ENCODE measurements around the gene RTEL1. TPM values are rescaled to one million over a fixed set of nuclear protein-coding genes. Genes with fewer than 3 reads are reported as not detected.
A peak's percentile ranks its signal among the peaks of the same experiment; 100 is the strongest.

RTEL1 gene
- polyA plus RNA-seq, 3 donors: 1.0 to 15.5 (median 4.8) TPM

DNA sequence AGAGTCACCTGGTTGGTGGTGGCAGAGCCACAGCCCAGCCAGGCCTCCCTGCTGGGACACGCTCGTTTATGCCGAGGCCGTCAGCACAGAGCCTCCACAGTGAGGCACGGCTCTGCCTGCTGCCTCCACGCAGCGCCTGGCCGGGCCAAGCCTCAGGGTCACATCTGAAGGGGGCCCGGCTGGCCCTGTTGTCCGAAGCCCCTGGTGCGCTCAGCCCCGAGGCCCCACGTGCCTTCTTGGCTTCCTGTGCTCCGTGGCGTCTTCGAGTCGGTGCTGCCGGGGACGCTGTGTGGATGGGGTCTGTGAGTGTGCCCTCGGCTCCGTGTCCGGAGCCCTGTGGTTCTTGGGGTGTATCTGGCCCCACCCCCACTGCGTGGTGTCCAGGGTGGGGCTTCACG is 28.0 kb downstream of the RTEL1 start:
- H3K4me3 Mint-ChIP-seq: peak overlapping the region; percentile 64 to 73
- H3K4me1 Mint-ChIP-seq: peaks cover 35% of the 10 kb centered on the region
- peaks cover 5 to 8% of the 10 kb centered on the region in 2 donors for H3K36me3 ChIP-seq (replicated peaks in 1 of 2; ENCODE audit: control insufficient read depth in 1 of 2, insufficient read depth in 2 of 2, low read length in 2 of 2)
- peak overlapping the region; percentile 71 for H2AFZ ChIP-seq (ENCODE audit: insufficient read depth, low read depth, low read length, poor library complexity, severe bottlenecking)
- H3K27ac Mint-ChIP-seq: peak overlapping the region; percentile 92 to 96 (median 95)
- H3K4me1 ChIP-seq (ENCODE audit: control insufficient read depth in 1 of 2, insufficient read depth in 2 of 2, low read length in 2 of 2): peaks cover 31 to 44% of the 10 kb centered on the region in 2 donors
- H3K9ac ChIP-seq (ENCODE audit: insufficient read depth, low read length, poor library complexity, severe bottlenecking): peak overlapping the region; percentile 81
- peaks cover 7 to 8% of the 10 kb centered on the region in 2 donors for H3K36me3 Mint-ChIP-seq
- no peaks in the 10 kb centered on the region for H3K27me3 ChIP-seq (ENCODE audit: control insufficient read depth in 2 of 2, insufficient read depth in 2 of 2, low read length in 2 of 2)
- peaks cover 0 to 2% (median 0%) of the 10 kb centered on the region in 7 donors for H3K9me3 Mint-ChIP-seq
- peak overlapping the region; percentile 72 for H3K4me2 ChIP-seq (replicated peaks; ENCODE audit: extremely low read depth, low read length, poor library complexity, severe bottlenecking)
- no peaks in the 10 kb centered on the region for H3K9me3 ChIP-seq (replicated peaks in 1 of 2; ENCODE audit: control insufficient read depth in 1 of 2, insufficient read depth in 1 of 2, low read length in 2 of 2)
- intact Hi-C loops (cut with micrococcal nuclease): loop anchor here in 1 of 2 donors (2.0 kb wide), 1 partner anchor 21 kb away; the partner anchor contains the start of gene ARFRP1
- H4K20me1 ChIP-seq (ENCODE audit: insufficient read depth, low read length): no peaks in the 10 kb centered on the region
- DNase-seq: no peak
- H3K27ac ChIP-seq (ENCODE audit: low read depth in 1 of 2, low read length in 2 of 2): peak overlapping the region; percentile 94 to 96
- peaks cover 0 to 3% (median 0%) of the 10 kb centered on the region in 3 donors for H3K27me3 Mint-ChIP-seq (ENCODE audit: low read depth in 3 of 3)
- TF ChIP-seq, protein P1, sequence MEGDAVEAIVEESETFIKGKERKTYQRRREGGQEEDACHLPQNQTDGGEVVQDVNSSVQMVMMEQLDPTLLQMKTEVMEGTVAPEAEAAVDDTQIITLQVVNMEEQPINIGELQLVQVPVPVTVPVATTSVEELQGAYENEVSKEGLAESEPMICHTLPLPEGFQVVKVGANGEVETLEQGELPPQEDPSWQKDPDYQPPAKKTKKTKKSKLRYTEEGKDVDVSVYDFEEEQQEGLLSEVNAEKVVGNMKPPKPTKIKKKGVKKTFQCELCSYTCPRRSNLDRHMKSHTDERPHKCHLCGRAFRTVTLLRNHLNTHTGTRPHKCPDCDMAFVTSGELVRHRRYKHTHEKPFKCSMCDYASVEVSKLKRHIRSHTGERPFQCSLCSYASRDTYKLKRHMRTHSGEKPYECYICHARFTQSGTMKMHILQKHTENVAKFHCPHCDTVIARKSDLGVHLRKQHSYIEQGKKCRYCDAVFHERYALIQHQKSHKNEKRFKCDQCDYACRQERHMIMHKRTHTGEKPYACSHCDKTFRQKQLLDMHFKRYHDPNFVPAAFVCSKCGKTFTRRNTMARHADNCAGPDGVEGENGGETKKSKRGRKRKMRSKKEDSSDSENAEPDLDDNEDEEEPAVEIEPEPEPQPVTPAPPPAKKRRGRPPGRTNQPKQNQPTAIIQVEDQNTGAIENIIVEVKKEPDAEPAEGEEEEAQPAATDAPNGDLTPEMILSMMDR (IDR thresholded peaks at IDR 0.05): no peak
- WGBS (ENCODE audit: insufficient coverage): 74% methylated on average over 21 of the region's 24 CpGs
- H3K4me3 ChIP-seq (replicated peaks in 1 of 3; ENCODE audit: low read depth in 2 of 3, low read length in 3 of 3): peak overlapping the region in 1 of 3 experiments; percentile 62
- no peaks in the 10 kb centered on the region for H3K79me2 ChIP-seq (ENCODE audit: insufficient read depth, low read length)

DNA sequence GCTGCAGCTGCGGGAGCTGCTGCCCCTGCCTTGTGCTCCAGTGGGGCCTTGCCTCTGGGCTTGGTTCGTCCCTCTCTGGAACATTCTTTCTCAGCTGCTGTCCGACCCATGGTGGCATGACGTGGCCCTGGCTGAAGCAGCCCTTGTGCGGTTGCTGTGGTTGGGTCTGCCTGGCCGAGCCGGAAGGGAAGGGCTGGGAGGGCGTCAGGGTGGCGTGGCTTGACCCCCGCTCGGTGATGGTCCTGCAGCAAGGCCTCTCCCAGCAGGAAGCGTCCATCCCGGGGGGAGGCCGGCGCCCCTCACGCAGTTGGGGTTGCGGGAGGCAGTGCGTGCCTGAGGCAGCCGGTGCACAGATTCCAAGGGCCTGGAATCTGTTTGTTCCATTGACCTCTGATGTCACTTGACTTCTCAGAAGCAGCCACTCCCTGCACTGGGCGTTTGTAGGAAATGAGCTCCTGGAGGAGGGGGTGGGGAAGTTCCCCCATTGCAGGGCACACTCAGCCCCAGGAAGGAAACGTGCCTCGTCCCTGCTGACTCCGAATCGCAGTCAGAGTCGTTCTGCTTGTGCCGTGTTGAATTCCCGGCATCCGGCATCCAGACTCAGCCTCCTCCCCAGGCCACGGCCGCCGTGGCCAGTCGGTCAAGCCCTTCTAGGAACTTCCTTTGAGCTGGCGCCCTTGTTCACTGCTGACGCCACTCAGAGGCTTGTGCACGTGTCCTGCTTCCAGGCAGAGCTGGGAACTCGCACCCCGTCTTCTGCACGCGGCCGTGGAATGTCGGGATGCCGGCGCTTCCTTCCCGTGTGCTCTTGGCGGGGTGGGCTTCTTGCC is 28.6 kb downstream of the RTEL1 start:
- peak; percentile 87 to 98 (median 95) for DNase-seq
- Histone ChIP-seq H3K36me3 (replicated peaks in 1 of 2; ENCODE audit: control insufficient read depth in 1 of 2, insufficient read depth in 2 of 2, low read length in 2 of 2) (peaks cover 5 to 8% of the 10 kb centered on the region in 2 donors), H4K20me1 (ENCODE audit: insufficient read depth, low read length) (no peaks in the 10 kb centered on the region), H3K27me3 (ENCODE audit: control insufficient read depth in 2 of 2, insufficient read depth in 2 of 2, low read length in 2 of 2) (no peaks in the 10 kb centered on the region), H3K4me1 (ENCODE audit: control insufficient read depth in 1 of 2, insufficient read depth in 2 of 2, low read length in 2 of 2) (peaks cover 31 to 44% of the 10 kb centered on the region in 2 donors), H3K27ac (ENCODE audit: low read depth in 1 of 2, low read length in 2 of 2) (peak overlapping the region; percentile 94 to 96), H3K4me3 (replicated peaks in 1 of 3; ENCODE audit: low read depth in 2 of 3, low read length in 3 of 3) (peak overlapping the region in 2 of 3 experiments; percentile 4 to 62), H3K4me2 (replicated peaks; ENCODE audit: extremely low read depth, low read length, poor library complexity, severe bottlenecking) (peak overlapping the region; percentile 72), H3K9me3 (replicated peaks in 1 of 2; ENCODE audit: control insufficient read depth in 1 of 2, insufficient read depth in 1 of 2, low read length in 2 of 2) (no peaks in the 10 kb centered on the region), H3K9ac (ENCODE audit: insufficient read depth, low read length, poor library complexity, severe bottlenecking) (peak overlapping the region; percentile 81), H2AFZ (ENCODE audit: insufficient read depth, low read depth, low read length, poor library complexity, severe bottlenecking) (peak overlapping the region; percentile 71), H3K79me2 (ENCODE audit: insufficient read depth, low read length) (no peaks in the 10 kb centered on the region)
- intact Hi-C loops (cut with micrococcal nuclease): loop anchor here in 1 of 2 donors (2.0 kb wide), 1 partner anchor 20 kb away; the partner anchor contains the start of gene ARFRP1
- Mint-ChIP-seq H3K27ac (peak overlapping the region; percentile 92 to 96 (median 95)), H3K36me3 (peaks cover 11 to 13% of the 10 kb centered on the region in 2 donors), H3K9me3 (peaks cover 0 to 2% (median 0%) of the 10 kb centered on the region in 7 donors), H3K4me1 (peaks cover 35% of the 10 kb centered on the region), H3K4me3 (peak overlapping the region; percentile 64 to 73), H3K27me3 (ENCODE audit: low read depth in 3 of 3) (peaks cover 0 to 3% (median 0%) of the 10 kb centered on the region in 3 donors)
- WGBS (ENCODE audit: insufficient coverage): 18% methylated on average over 37 of the region's 45 CpGs
- TF ChIP-seq, protein P1 (IDR thresholded peaks at IDR 0.05): no peak
